ENCODE results near the gene OR2W3. TPM values are rescaled to one million over a fixed set of nuclear protein-coding genes. Genes with fewer than 3 reads are reported as not detected.

Gene OR2W3
- total and polyA plus RNA-seq, 8 donors = 0.24 to 2.1 (median 0.46) TPM; not detected in 1

GRCh38 chr1:247865416-247865815 lies 30.0 kb upstream of the OR2W3 start:
- DNase-seq = no peak
- Histone ChIP-seq H3K36me3 (no peaks in the 10 kb centered on the region), H3K4me3 (no peak overlapping the region), H3K27ac (no peak overlapping the region), H3K9me3 (peaks cover 0 to 4% of the 10 kb centered on the region in 2 donors), H3K4me1 (no peaks in the 10 kb centered on the region), H3K27me3 (no peaks in the 10 kb centered on the region)
- no peak for ATAC-seq
- intact Hi-C loops (cut with DNase I) = no loop called here
- TF ChIP-seq CTCF (IDR thresholded peaks at IDR 0.05) = no peak

GRCh38 chr1:247883346-247883745 lies 12.0 kb upstream of the OR2W3 start:
- Histone ChIP-seq H3K27me3 (no peaks in the 10 kb centered on the region), H3K27ac (no peak overlapping the region), H3K36me3 (no peaks in the 10 kb centered on the region), H3K4me3 (no peak overlapping the region), H3K9me3 (no peaks in the 10 kb centered on the region), H3K4me1 (no peaks in the 10 kb centered on the region)
- no peak for TF ChIP-seq CTCF (IDR thresholded peaks at IDR 0.05)
- DNase-seq = no peak
- intact Hi-C loops (cut with DNase I) = no loop called here
- no peak for ATAC-seq

- H3K4me3 ChIP-seq = no peak overlapping the region
- H3K9me3 ChIP-seq = no peaks in the 10 kb centered on the region
- H3K27me3 ChIP-seq = no peaks in the 10 kb centered on the region
- H3K27ac ChIP-seq = no peak overlapping the region
- DNase-seq = no peak
- H3K4me1 ChIP-seq = no peaks in the 10 kb centered on the region
- no peak for ATAC-seq
- TF ChIP-seq CTCF (IDR thresholded peaks at IDR 0.05) = no peak
- intact Hi-C loops (cut with DNase I) = no loop called here
- H3K36me3 ChIP-seq = no peaks in the 10 kb centered on the region
Observed at GRCh38 chr1:247884797-247885413, 10.5 kb upstream of the OR2W3 start.

GRCh38 chr1:247895976-247896375 lies 589 bp downstream of the OR2W3 start:
- Histone ChIP-seq H3K27ac (no peak overlapping the region), H3K9me3 (peaks cover 0 to 1% of the 10 kb centered on the region in 2 donors), H3K4me3 (no peak overlapping the region), H3K36me3 (no peaks in the 10 kb centered on the region), H3K4me1 (no peaks in the 10 kb centered on the region), H3K27me3 (no peaks in the 10 kb centered on the region)
- ATAC-seq (no peak), DNase-seq (no peak)
- intact Hi-C loops (cut with DNase I) = no loop called here
- TF ChIP-seq CTCF (IDR thresholded peaks at IDR 0.05) = no peak

- intact Hi-C loops (cut with DNase I) = no loop called here
- H3K4me3 ChIP-seq = no peak overlapping the region
- no peak overlapping the region for H3K27ac ChIP-seq
- no peaks in the 10 kb centered on the region for H3K4me1 ChIP-seq
- H3K36me3 ChIP-seq = no peaks in the 10 kb centered on the region
- no peak for ATAC-seq
- no peak for DNase-seq
- peaks cover 0 to 1% of the 10 kb centered on the region in 2 donors for H3K9me3 ChIP-seq
- TF ChIP-seq CTCF (IDR thresholded peaks at IDR 0.05) = no peak
- no peaks in the 10 kb centered on the region for H3K27me3 ChIP-seq
Observed at GRCh38 chr1:247904122-247904521, 8.7 kb downstream of the OR2W3 start.
